IMR-90 (cell line): ENCODE measurements around the gene ZNF454. TPM values are rescaled to one million over a fixed set of nuclear protein-coding genes. Genes with fewer than 3 reads are reported as not detected.
A peak's percentile ranks its signal among the peaks of the same experiment; 100 is the strongest.

Experiments used
- ATAC-seq: fragments of 200-7000 bp; cut with Tn5 transposase; 2 replicates; pipeline ENCODE4 v1.9.1; 2020; ENCODE audit warnings: low read depth, mild to moderate bottlenecking, moderate library complexity
- BruUV-seq: library from RNA; stranded (reverse); fragments of 400-500 nt; replicated peaks from 2 replicates; lab custom pipeline; 2021; lab: Mats Ljungman, UMichigan
- CTCF ChIA-PET: fragments of 300-600 bp; formaldehyde crosslinking; extraction: SDS; loops from one replicate; lab custom pipeline; 2021; ENCODE audit warnings: antibody characterized with exemption; lab: Yijun Ruan, JAX
- POLR2A ChIA-PET: fragments of 300-600 bp; sonication (Branson Sonifier 250); formaldehyde crosslinking; loops from one replicate; lab custom pipeline; 2022; ENCODE audit warnings: antibody characterized with exemption; ENCODE audit not compliant: unreplicated experiment; lab: Charles Lee
- DNase-seq: peaks from one replicate; pipeline ENCODE4 v3.0.0; 2013
- H2AFZ ChIP-seq: replicated peaks from 2 replicates; pipeline ENCODE3; 2013; ENCODE audit warnings: low read length, mild to moderate bottlenecking; ENCODE audit not compliant: poor library complexity
- H2AK5ac ChIP-seq: 2 replicates; pipeline ENCODE4 v1.6.1; 2013; ENCODE audit warnings: low read depth, low read length, inconsistent platforms
- H2AK9ac ChIP-seq: replicated peaks from 2 replicates; pipeline ENCODE3; 2013; ENCODE audit warnings: mild to moderate bottlenecking, low read depth, low read length, moderate library complexity; ENCODE audit not compliant: poor library complexity
- H2BK120ac ChIP-seq: 2 replicates; pipeline ENCODE4 v1.6.1; 2013; ENCODE audit warnings: low read depth, low read length, inconsistent platforms
- H2BK15ac ChIP-seq: 3 replicates; pipeline ENCODE4 v1.6.1; 2013; ENCODE audit warnings: low read depth, low read length, inconsistent platforms
- H2BK20ac ChIP-seq: 2 replicates; pipeline ENCODE4 v1.6.1; 2013; ENCODE audit warnings: low read depth, mild to moderate bottlenecking, inconsistent platforms, low read length, moderate library complexity
- H2BK5ac ChIP-seq: 2 replicates; pipeline ENCODE4 v1.6.1; 2013; ENCODE audit warnings: mild to moderate bottlenecking, low read depth, low read length, inconsistent platforms; ENCODE audit not compliant: poor library complexity, severe bottlenecking
- H3K14ac ChIP-seq: replicated peaks from 2 replicates; pipeline ENCODE4 v1.6.1; 2013; ENCODE audit warnings: low read depth, low read length, inconsistent platforms
- H3K18ac ChIP-seq: 2 replicates; pipeline ENCODE4 v1.6.1; 2013; ENCODE audit warnings: low read depth, low read length, control low read depth
- H3K23ac ChIP-seq: 2 replicates; pipeline ENCODE4 v1.6.1; 2013; ENCODE audit warnings: low read depth, low read length, inconsistent platforms
- H3K27ac ChIP-seq: 2 replicates; pipeline ENCODE4 v1.5.1; 2013; ENCODE audit warnings: mild to moderate bottlenecking, control low read depth, low read length; ENCODE audit not compliant: insufficient read depth
- H3K27me3 ChIP-seq: 2 replicates; pipeline ENCODE4 v1.6.1; 2013; ENCODE audit warnings: low read length; ENCODE audit not compliant: control insufficient read depth, insufficient read depth
- H3K36me3 ChIP-seq: 2 replicates; pipeline ENCODE4 v1.6.1; 2013; ENCODE audit warnings: low read length, mixed read lengths; ENCODE audit not compliant: control insufficient read depth, insufficient read depth
- H3K4ac ChIP-seq: 2 replicates; pipeline ENCODE4 v1.6.1; 2013; ENCODE audit warnings: low read depth, low read length, inconsistent platforms
- H3K4me1 ChIP-seq: 2 replicates; pipeline ENCODE4 v1.6.1; 2013; ENCODE audit warnings: low read length, mixed read lengths; ENCODE audit not compliant: control insufficient read depth, insufficient read depth
- H3K4me2 ChIP-seq: 2 replicates; pipeline ENCODE4 v1.6.1; 2013; ENCODE audit warnings: low read depth, mild to moderate bottlenecking, control low read depth, low read length, moderate library complexity
- H3K4me3 ChIP-seq: 2 replicates; pipeline ENCODE4 v1.5.1; 2013; ENCODE audit warnings: low read depth, mild to moderate bottlenecking, control low read depth, low read length, moderate library complexity; ENCODE audit not compliant: insufficient read depth
- H3K56ac ChIP-seq: 2 replicates; pipeline ENCODE4 v1.6.1; 2013; ENCODE audit warnings: low read length, inconsistent platforms; ENCODE audit not compliant: insufficient read depth; ENCODE audit errors: extremely low read depth
- H3K79me1 ChIP-seq, 2 experiments: 2 replicates each; pipeline ENCODE4 v1.6.1; 2013; ENCODE audit warnings: low read length in 2 of 2, inconsistent platforms in 1 of 2, low read depth in 1 of 2
- H3K9ac ChIP-seq: 2 replicates; pipeline ENCODE4 v1.6.1; 2013; ENCODE audit warnings: low read depth, low read length, control low read depth
- H3K9me1 ChIP-seq: 2 replicates; pipeline ENCODE4 v1.6.1; 2013; ENCODE audit warnings: low read length, inconsistent platforms; ENCODE audit not compliant: insufficient read depth
- H3K9me3 ChIP-seq: 2 replicates; pipeline ENCODE4 v1.6.1; 2013; ENCODE audit warnings: low read length; ENCODE audit not compliant: control insufficient read depth, insufficient read depth
- H4K20me1 ChIP-seq: 2 replicates; pipeline ENCODE4 v1.6.1; 2013; ENCODE audit warnings: low read length, inconsistent platforms; ENCODE audit not compliant: insufficient read depth
- H4K5ac ChIP-seq: 2 replicates; pipeline ENCODE4 v1.6.1; 2013; ENCODE audit warnings: mild to moderate bottlenecking, low read depth, low read length, control low read depth
- H4K8ac ChIP-seq, 2 experiments: 2 replicates each; pipeline ENCODE4 v1.6.1; 2013; ENCODE audit warnings: low read depth in 2 of 2, low read length in 2 of 2, control low read depth in 1 of 2, inconsistent platforms in 1 of 2
- H4K91ac ChIP-seq: 2 replicates; pipeline ENCODE4 v1.6.1; 2013; ENCODE audit warnings: low read depth, low read length, inconsistent platforms; ENCODE audit not compliant: insufficient read depth
- BHLHE40 ChIP-seq: fragments of 150-350 bp; IDR thresholded peaks from 2 replicates; pipeline ENCODE4 v1.6.1; 2016; ENCODE audit warnings: mild to moderate bottlenecking, low read depth, low read length
- CEBPB ChIP-seq: IDR thresholded peaks from 2 replicates; pipeline ENCODE4 v1.6.1; 2012; ENCODE audit warnings: low read depth, low read length, improper control_type of control experiment
- CHD1 ChIP-seq: IDR thresholded peaks from 2 replicates; pipeline ENCODE4 v1.6.1; 2012; ENCODE audit warnings: low read depth, low read length, improper control_type of control experiment
- ELK1 ChIP-seq: fragments of 150-350 bp; IDR thresholded peaks from 2 replicates; pipeline ENCODE4 v1.6.1; 2016; ENCODE audit warnings: low read depth, mild to moderate bottlenecking, low read length, moderate library complexity, borderline replicate concordance
- FOS ChIP-seq: fragments of 150-350 bp; IDR thresholded peaks from 2 replicates; pipeline ENCODE4 v1.6.1; 2016; ENCODE audit warnings: low read depth, low read length
- MAFK ChIP-seq: IDR thresholded peaks from 2 replicates; pipeline ENCODE4 v1.6.1; 2012; ENCODE audit warnings: low read depth, low read length, improper control_type of control experiment
- MAZ ChIP-seq: IDR thresholded peaks from 2 replicates; pipeline ENCODE4 v1.6.1; 2012; ENCODE audit warnings: low read depth, mild to moderate bottlenecking, low read length, improper control_type of control experiment, moderate library complexity, borderline replicate concordance
- MXI1 ChIP-seq: IDR thresholded peaks from 2 replicates; pipeline ENCODE4 v1.6.1; 2012; ENCODE audit warnings: low read depth, mild to moderate bottlenecking, low read length, moderate library complexity, borderline replicate concordance
- POLR2A ChIP-seq: IDR thresholded peaks from 2 replicates; pipeline ENCODE4 v1.6.1; 2012; ENCODE audit warnings: mild to moderate bottlenecking, low read depth, low read length
- RCOR1 ChIP-seq: IDR thresholded peaks from 2 replicates; pipeline ENCODE4 v1.6.1; 2012; ENCODE audit warnings: mild to moderate bottlenecking, low read length, improper control_type of control experiment; ENCODE audit not compliant: insufficient replicate concordance
- RFX5 ChIP-seq: IDR thresholded peaks from 2 replicates; pipeline ENCODE4 v1.8.0; 2012; ENCODE audit warnings: low read depth, mild to moderate bottlenecking, low read length, moderate library complexity
- SMC3 ChIP-seq: fragments of 150-350 bp; IDR thresholded peaks from 2 replicates; pipeline ENCODE4 v1.6.1; 2016; ENCODE audit warnings: low read depth, mild to moderate bottlenecking, antibody characterized with exemption, low read length, moderate library complexity
- USF2 ChIP-seq: fragments of 150-350 bp; IDR thresholded peaks from 2 replicates; pipeline ENCODE4 v1.6.1; 2017; ENCODE audit warnings: mild to moderate bottlenecking, antibody characterized with exemption, low read length, low read depth
- WGBS, 2 experiments: methylation state at CpG; one replicate each; pipeline versions ENCODE4 v1.1.5 to v1.1.7; 2013; ENCODE audit warnings: missing lambda C conversion rate in 2 of 2; ENCODE audit not compliant: insufficient read length in 1 of 2; ENCODE audit errors: extremely low coverage in 2 of 2; 5-methylcytosine and 5-hydroxymethylcytosine counted together
- dilution Hi-C: fragments of 300-500 bp; cut with HindIII; formaldehyde crosslinking; loops from one replicate; pipeline ENCODE4 v1.14.3; 2018; ENCODE audit warnings: low sequenced_read_pairs; ENCODE audit not compliant: unreplicated experiment
- in situ Hi-C: fragments of 300-500 bp; cut with MboI; formaldehyde crosslinking; loops from 3 replicates; pipeline ENCODE4 v1.14.3; 2019; ENCODE audit warnings: low sequenced_read_pairs, inconsistent platforms, mixed read lengths
- intact Hi-C: fragments of 100-400 bp; cut with micrococcal nuclease; formaldehyde crosslinking; loops from 2 replicates; pipeline ENCODE4 v1.10.0; 2022
- polyA plus RNA-seq, 3 experiments: library from polyadenylated mRNA; depleted of rRNA; stranded (reverse); fragments of >200 nt; gene quantifications; 2 replicates each; pipeline ENCODE4 v1.2.3, GENCODE V29; 2012; ENCODE audit warnings: low replicate concordance in 1 of 3
- total RNA-seq: library from RNA; depleted of rRNA; stranded (reverse); fragments of >200 nt; gene quantifications from 2 replicates; pipeline ENCODE4 v1.2.3, GENCODE V29; 2012

The ZNF454 gene
- total and polyA plus RNA-seq, 2 of the 4 experiments (the other 2 are of a cell fraction): 0.12 to 0.18 TPM

DNA sequence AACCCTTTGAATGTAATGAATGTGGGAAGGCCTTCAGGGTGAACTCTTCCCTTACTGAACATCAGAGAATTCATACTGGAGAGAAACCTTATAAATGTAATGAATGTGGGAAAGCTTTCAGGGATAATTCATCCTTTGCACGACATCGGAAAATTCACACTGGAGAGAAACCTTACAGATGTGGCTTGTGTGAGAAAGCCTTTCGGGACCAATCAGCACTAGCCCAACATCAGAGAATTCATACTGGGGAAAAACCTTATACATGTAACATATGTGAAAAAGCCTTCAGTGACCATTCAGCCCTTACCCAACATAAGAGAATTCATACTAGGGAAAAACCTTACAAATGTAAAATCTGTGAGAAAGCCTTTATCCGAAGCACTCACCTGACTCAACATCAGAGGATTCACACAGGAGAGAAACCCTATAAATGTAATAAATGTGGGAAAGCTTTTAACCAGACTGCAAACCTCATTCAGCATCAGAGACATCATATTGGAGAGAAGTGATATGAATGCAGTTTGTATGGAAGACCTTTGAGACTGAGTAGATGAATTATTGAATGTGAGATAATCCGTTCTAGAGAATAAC is 24.6 kb downstream of the ZNF454 start:
- H4K5ac ChIP-seq: no peak overlapping the region
- H3K36me3 ChIP-seq: no peaks in the 10 kb centered on the region
- no peak overlapping the region for H2BK5ac ChIP-seq
- H4K91ac ChIP-seq: no peak overlapping the region
- H2AK5ac ChIP-seq: no peak overlapping the region
- H3K4ac ChIP-seq: no peak overlapping the region
- no peak overlapping the region for H2BK20ac ChIP-seq
- no peak overlapping the region for H2AFZ ChIP-seq
- no peak for ATAC-seq
- H3K27ac ChIP-seq: no peak overlapping the region
- no peaks in the 10 kb centered on the region for H3K4me1 ChIP-seq
- H2BK15ac ChIP-seq: no peak overlapping the region
- H3K9ac ChIP-seq: no peak overlapping the region
- intact Hi-C loops (no loop called here), dilution Hi-C loops (no loop called here), in situ Hi-C loops (no loop called here)
- H2BK120ac ChIP-seq: no peak overlapping the region
- no peaks in the 10 kb centered on the region for H3K79me1 ChIP-seq
- DNase-seq: no peak
- no peak overlapping the region for H2AK9ac ChIP-seq
- whole genome bisulfite sequencing, 2 experiments: no CpG with 5 or more reads among the region's 5 CpGs
- ChIA-PET CTCF (no interaction called here), POLR2A (no interaction called here)
- TF ChIP-seq POLR2A (no peak), FOS (no peak), MAZ (no peak), RCOR1 (no peak), USF2 (no peak), RFX5 (no peak), MXI1 (no peak), CEBPB (no peak), ELK1 (no peak), SMC3 (no peak), BHLHE40 (no peak), CHD1 (no peak), MAFK (no peak)
- H3K27me3 ChIP-seq: no peaks in the 10 kb centered on the region
- H3K14ac ChIP-seq: no peak overlapping the region
- TSS peak; percentile 50 for BruUV-seq
- no peak overlapping the region for H3K4me2 ChIP-seq
- no peak overlapping the region for H4K8ac ChIP-seq
- H3K23ac ChIP-seq: no peak overlapping the region
- H4K20me1 ChIP-seq: no peaks in the 10 kb centered on the region
- no peak overlapping the region for H3K18ac ChIP-seq
- no peak overlapping the region for H3K4me3 ChIP-seq
- no peak overlapping the region for H3K56ac ChIP-seq
- H3K9me1 ChIP-seq: no peaks in the 10 kb centered on the region
- peaks cover 53% of the 10 kb centered on the region for H3K9me3 ChIP-seq
